Measurements from ENCODE around the gene PTPN11.
"Not testable (repeated sequence)": the region's sequence is repeated elsewhere in the genome, so short reads cannot be mapped to it uniquely, and the experiment has no call there.

The PTPN11 gene

GRCh38 chr12:112514926-112515642 lies 96.3 kb downstream of the PTPN11 start:
- no peak for DNase-seq (ENCODE audit: low spot score)

- DNase-seq (ENCODE audit: low spot score), result no peak
Observed at GRCh38 chr12:112515868-112516267, 97.1 kb downstream of the PTPN11 start.

DNA sequence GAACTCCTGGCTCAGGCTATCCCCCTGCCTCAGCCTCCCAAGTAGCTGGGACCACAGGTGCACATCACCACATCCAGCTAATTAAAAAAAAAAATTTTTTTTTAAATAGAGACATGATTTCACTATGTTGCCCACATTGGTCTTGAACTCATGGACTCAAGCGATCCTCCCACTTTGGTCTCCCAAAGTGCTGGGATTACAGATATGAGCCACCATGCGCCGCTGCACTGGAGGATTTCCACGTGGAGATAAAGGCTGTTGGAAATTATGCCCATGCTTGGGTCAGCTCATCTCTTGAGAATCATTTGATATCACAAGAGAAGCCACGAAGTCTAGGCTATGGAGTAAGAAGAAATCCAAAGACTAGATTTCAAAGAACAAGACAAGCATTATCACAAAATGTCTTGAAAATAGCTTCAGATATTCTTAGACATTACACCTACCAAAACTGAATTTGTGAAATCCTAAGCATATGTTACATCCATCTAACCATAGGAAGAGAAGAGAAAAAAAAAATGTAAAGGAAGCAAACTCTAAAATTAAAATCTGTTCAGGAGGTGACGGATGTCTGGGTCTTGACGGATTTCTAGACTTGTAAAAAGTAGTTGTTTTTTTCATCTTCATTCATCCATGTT lies 99.1 kb downstream of the PTPN11 start:
- no peak for DNase-seq (ENCODE audit: low spot score)

- DNase-seq (ENCODE audit: low spot score), result no peak
Observed at GRCh38 chr12:112518365-112518735, 99.6 kb downstream of the PTPN11 start.

- not testable (repeated sequence) for DNase-seq (ENCODE audit: low spot score)
Observed at GRCh38 chr12:112519841-112520340, 101.1 kb downstream of the PTPN11 start.

- DNase-seq (ENCODE audit: low spot score), result no peak
Observed at GRCh38 chr12:112523856-112524255, 105.1 kb downstream of the PTPN11 start.

DNA sequence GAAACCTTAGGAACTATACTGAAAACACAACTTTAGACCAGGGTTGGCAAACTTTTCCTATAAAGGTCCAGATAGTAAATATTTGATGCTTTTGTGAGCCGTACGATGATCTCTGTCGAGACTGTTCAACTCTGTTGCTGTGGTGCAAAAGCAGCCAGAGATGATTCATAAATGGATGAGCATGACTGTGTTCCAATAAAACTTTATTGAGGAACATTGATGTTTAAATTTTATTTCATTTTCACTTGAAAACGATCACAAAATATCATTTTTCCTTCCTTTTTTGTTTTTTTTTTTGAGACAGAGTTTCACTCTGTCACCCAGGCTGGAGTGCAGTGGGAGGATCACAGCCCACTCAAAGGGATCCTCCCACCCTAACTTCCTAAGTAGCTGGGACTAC lies 105.5 kb downstream of the PTPN11 start:
- no peak for DNase-seq (ENCODE audit: low spot score)

DNA sequence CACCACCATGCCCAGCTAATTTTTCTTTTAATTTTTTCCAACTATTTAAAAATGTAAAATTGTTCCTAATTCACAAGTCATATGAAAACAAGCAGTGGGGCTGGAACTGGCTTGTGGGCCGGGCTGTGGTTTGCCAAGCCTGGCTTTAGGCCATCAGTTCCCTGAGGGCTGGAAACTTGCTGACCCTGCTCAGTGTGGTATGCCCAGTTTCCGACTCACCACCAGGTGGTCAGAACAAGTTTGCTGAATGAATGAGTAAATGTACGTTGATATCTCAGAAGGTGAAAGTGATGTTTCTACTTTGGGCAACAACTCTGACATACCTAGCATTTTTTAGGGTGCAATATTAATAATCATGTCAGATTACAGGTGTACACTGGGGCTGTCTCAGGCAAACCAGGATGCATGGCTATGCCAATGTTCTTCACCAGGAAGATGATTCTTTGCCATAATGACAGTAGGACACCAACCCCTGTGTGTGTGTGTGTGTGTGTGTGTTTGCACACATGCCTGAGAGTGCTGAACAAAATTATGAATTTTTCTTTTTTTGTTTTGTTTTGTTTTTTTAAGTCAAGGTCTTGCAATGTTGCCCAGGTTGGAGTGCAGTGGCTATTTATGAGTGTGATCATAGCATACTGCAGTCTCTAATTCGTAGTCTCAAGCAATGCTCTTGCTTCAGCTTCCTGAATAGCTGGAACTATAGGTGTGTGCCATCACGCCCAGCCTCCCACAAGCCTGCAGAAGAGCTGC lies 106.1 kb downstream of the PTPN11 start:
- no peak for DNase-seq (ENCODE audit: low spot score)

GRCh38 chr12:112525426-112525809 lies 106.7 kb downstream of the PTPN11 start:
- DNase-seq (ENCODE audit: low spot score), result no peak

DNA sequence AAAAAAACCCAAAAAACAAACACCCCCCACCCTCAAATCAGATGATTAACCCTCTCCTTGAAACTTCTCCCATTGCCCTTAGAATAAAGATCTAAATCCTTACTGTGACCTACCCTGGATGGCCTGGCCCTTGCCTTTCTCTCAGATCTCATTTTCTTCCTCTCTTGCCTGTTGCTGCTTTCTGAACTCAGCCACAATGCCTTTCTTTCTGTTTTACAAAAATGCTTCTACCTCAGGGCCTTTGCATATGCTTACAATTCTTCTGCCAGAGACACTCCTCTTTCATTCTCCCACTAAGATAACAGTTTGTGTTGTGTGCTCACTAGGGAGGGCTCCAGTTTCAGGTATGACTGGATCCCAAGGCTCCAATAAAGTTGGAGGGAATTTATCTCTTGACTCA lies 108.3 kb downstream of the PTPN11 start:
- DNase-seq (ENCODE audit: low spot score), result no peak

GRCh38 chr12:112527501-112527900 lies 108.8 kb downstream of the PTPN11 start:
- no peak for DNase-seq (ENCODE audit: low spot score)

DNA sequence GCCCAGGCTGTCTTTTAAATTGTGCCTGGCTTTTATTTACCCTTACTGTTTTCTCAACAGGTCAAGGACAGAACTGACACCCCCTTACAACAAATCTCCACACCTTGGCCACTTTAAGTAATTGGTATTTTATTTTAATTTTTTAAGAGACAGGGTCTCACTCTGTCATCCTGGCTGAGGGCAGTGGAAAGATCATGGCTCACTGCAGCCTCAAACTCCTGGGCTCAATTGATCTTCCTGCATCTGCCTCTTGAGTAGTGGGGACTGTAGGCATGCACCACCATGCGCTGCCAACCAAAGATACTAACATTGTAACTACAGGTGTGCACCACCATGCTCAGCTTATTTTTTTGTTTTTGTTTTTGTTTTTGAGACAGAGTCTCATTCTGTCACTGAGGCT lies 109.8 kb downstream of the PTPN11 start:
- DNase-seq (ENCODE audit: low spot score), result no peak

- DNase-seq (ENCODE audit: low spot score), result no peak
Observed at GRCh38 chr12:112530941-112531340, 112.2 kb downstream of the PTPN11 start.

- DNase-seq (ENCODE audit: low spot score), result no peak
Observed at GRCh38 chr12:112532106-112532505, 113.4 kb downstream of the PTPN11 start.

- no peak for DNase-seq (ENCODE audit: low spot score)
Observed at GRCh38 chr12:112533528-112533927, 114.8 kb downstream of the PTPN11 start.

- no peak for DNase-seq (ENCODE audit: low spot score)
Observed at GRCh38 chr12:112535017-112535416, 116.3 kb downstream of the PTPN11 start.

- no peak for DNase-seq (ENCODE audit: low spot score)
Observed at GRCh38 chr12:112535637-112536366, 117.1 kb downstream of the PTPN11 start.

DNA sequence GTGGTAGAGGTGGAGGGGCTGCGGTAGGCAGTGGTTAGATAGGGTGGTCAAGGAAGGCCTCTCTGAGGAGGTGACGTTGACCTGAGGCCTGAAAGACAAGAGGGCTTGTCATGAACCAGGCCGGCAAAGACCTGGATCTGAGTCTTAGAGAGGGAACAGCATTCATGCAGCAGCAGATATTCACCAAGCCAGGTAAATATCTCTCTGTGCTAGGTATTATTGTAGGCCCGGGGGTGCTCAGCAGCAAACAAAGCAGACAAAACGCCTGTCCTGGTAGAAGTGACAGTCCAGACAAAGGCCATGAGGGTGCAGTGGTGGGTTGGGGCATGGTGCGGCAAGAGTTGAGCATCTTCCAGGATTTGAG lies 117.6 kb downstream of the PTPN11 start:
- DNase-seq (ENCODE audit: low spot score), result no peak

DNA sequence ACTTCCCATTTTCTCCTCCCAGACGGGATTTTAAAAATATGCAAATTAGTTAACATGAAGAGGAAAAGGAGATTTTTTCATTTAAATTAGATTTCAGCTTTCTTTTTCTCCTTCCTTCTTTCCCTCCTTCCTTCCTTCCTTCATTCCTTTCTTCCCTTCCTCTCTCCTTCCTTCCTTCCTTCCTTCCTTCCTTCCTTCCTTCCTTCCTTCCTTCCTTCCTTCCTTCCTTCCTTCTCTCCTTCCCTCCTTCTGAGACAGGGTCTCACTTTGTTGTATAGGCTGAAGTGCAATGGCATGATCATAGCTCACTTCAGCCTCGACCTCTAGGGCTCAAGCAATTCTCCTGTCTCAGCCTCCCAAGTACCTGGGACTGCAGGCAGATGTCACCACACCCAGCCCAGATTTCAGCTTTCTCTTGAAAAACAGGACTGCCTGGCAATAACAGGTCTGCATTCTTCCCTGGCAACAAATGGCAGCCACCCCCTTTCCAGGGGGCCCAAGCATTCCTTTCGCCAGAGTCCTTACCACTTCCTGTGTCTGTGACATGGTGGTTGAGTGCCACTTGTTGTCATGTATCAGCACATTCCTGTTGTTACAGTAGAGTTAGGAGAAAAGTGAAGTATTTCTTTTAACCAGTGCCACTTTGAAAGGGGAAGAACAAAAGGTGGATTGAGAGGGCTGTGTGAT lies 119.1 kb downstream of the PTPN11 start:
- DNase-seq (ENCODE audit: low spot score), result no peak

DNA sequence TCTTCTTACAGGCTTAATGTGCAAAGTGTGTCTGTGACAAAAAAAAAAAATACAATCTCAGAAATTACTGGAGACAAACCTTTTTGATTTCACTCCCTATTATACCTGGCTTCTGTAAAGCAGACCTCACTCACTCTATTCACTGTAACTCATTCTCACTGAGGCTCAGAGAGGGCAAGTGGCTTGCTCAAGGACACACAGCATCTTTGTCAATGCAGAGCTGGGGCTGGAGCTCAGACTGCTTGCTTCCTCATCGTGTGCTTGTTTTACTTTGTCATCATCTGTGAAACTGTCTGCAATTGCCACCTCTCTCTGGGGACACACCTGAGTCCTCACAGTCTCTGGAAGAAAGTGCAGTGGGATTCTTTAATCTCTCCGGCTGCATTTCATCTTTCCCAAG lies 120.0 kb downstream of the PTPN11 start:
- no peak for DNase-seq (ENCODE audit: low spot score)

- DNase-seq (ENCODE audit: low spot score), result no peak
Observed at GRCh38 chr12:112539221-112539620, 120.5 kb downstream of the PTPN11 start.

GRCh38 chr12:112540021-112540420 lies 121.3 kb downstream of the PTPN11 start:
- DNase-seq (ENCODE audit: low spot score), result no peak
